Pons (tissue), 1 donor: ENCODE measurements around the gene ZNF804B.

Source experiments
- DNase-seq: peaks from one replicate; pipeline ENCODE4 v3.0.0-alpha.2; 2016; ENCODE audit warnings: low spot score

ZNF804B gene

DNA sequence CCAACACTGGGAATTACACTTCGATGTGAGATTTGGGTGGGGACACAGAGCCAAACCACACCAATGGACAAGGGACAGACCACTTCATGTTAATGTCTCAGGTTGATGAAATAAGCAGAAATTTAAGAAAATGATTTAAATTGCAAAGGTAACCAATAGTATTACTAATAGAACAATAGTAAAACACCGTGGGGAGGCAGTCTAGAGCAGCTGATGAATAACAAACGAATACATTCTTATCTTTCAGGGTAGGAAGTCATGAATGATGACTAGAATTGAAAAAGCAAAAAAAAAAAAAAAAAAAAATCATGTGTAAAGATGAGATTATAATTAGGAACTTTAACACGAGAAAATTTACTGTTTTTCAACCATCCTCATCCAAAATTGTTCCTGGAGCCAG, 207.9 kb downstream of the ZNF804B start:
- DNase-seq: no peak

DNA sequence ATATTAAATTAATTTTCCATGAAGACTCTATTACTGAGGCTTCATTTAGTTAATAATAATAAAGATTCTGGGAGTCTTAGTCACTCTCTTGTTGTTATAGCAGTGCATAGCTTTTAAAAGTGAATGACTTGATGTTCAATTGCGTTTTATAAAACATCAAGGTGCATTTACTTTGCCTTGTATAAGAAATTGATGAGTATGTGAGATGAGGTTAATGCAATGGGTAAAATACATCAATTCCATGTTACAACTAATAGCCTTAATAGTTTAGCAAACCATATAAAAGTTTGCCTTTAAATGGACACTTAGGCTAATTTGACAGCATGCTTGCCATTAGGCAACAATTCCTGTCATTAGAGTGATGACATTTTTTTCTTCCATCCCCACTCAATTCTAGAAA, 209.7 kb downstream of the ZNF804B start:
- no peak for DNase-seq

DNA sequence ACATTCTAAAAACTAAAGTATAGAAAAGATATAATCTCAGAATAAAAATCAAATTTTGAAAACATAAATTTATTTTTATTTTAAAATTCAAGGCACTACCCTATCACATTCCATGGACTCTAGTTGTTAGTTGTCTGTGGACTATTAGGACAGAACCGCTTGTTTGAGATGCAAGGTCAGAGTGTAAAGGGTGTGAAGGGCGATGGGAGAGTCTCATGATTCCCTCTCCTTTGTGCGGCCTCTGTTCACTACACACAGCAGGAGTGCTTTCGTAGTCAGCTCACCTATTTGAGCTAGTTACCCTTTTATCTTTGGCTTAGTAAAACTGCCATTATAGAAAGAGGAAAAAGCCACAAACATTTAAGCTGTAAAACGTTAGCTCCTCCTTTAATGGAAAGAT, 225.8 kb downstream of the ZNF804B start:
- no peak for DNase-seq

DNA sequence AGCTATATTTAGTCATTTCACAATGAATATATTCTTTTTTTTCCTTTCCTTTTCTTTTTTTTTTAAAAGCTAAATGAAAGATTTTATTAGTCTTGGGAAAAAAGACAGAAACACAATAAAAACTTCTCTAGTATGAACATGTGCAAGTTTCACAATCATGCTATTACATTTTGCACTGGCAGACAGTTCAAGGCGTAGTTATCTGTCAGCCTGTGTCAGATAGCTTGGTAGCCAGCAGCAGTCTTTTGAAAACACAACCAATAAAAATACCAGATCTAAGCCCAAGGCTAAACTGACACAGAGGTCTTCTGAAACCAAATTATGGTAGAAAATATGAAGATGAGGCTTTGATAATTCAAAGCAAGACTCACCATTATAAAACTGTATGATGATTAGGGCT, 241.8 kb downstream of the ZNF804B start:
- DNase-seq: no peak

DNA sequence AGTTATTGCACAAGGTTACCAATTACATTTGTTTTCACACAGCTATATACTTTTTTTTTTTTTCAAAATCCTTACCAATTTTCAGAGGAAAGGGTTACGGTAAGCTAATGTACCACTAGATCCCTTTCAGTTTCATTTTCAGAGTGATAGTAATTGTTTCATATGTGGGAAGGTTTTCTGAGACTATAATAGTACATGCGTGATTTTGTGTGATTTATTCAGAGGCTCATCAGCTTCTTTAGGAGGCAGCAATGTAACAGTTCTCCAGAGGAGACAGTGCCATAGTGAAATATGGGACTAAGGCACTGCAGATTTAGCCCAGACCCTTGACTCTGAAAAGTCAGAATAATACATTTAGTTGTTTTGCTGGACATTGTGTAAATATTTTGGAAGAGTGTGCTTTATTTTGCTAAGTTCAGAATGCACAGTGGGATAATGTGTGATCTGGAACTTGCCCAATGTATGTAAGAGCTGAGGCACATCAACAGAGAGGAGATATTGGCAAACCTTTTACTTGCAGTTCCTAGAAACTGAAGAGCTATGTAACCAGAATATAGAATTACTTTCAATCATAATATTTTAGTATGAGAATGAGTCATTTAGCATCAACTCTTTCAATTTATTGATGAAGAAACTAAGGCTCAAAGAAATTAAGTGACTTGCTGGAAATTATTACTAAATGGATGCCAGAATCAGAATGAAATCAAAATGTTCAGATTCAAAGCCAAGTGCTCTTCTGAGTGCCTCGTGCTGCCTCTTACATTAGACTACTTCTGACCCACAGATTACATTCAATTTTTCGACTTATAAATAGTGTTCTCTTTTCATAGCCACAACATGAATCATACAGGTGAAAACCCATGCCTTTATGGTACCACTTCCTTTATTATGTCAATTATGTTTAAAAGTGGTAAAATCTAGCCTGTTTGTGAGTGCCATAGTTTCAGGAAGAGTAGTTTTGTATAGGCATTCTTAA, 243.8 kb downstream of the ZNF804B start:
- DNase-seq: peak; percentile 12

DNA sequence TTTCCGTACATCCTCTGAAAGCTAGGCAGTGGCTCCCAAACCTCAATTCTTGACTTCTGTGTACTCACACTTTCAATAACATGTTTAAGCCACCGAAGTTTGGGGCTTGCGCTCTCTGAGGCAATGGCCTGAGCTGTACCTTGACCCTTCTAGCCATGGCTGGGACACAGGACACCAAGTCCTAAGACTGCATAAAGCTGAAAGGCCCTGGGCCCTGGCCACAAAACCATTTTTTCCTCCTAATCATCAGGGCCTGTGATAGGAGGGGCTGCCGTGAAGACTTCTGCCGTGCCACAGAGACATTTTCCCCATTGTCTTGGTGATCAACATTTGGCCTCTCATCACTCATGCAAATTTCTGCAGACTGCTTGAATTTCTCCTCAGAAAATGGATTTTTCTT, 252.5 kb downstream of the ZNF804B start:
- no peak for DNase-seq

DNA sequence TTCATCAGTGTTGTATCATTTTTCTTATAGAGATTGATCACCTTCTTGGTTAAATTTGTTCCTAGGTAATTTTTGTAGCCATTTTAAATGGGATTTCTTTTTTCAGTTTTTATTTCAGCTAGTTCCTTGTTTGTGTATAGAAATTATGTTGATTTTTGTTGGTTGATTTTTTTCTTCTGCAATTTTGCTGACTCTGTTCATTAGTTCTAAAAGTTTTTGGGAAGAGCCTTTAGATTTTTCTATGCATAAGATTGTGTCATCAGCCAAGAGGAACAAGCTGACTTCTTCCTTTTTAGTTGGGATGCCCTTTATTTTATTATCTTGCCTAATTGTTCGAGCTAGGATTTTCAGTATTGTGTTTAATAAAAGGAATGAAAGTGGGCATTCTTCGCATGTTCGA, 258.2 kb downstream of the ZNF804B start:
- no peak for DNase-seq

DNA sequence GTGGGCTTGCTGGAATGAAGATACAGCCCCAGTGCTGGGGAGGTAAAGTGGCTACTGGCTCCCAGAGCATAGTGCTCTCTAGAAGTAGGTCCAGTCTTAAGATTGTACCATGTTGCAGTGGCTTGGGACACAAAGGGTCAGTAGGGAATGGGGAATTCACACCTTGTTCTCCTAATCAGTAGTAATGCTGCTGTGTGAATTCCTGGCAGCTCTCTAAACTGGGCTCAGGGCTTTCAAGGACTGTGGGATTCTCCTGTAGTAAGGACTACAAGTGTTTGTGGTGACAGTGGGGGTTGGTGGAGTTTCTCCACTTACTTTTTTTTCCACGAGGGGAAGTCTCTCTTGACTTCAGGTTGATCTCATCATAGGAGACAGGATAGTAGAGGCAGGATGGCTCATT, 262.2 kb downstream of the ZNF804B start:
- DNase-seq: no peak

DNA sequence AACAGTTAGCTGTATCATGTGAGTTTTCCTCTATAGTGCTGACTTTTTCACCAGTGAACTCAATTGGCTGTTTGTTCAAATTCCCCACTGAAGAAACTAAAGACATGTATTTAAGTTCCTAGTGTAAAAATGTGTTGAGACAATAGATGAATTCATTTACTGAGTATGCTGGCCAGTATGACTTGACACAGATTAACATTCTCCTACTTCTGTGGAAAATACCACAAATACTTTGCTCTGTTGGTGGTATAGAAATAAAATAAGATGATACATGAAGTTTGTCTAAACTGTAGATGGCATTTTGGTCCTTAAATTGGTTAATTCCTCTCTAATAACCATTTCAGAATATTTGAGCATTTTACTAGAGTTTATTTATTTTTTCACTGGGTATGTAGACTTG, 263.7 kb downstream of the ZNF804B start:
- no peak for DNase-seq

DNA sequence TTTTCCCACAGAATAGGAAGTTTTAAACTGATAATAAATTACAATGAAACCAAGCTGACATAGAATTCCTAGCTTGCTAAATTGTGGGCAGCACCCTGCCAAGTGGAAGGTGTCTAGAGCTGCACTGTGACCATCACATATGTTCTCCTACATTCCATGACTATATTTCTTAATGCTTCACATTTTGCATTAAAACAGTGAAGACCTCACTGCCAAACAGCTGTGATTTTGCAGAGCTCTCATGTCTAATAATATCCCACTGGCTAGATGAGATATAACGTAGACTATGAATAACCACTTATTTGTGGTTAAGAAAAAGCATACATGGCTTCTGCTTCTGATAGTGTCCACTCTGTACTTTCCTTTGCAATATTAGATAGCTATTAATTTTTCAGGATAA, 264.4 kb downstream of the ZNF804B start:
- no peak for DNase-seq

DNA sequence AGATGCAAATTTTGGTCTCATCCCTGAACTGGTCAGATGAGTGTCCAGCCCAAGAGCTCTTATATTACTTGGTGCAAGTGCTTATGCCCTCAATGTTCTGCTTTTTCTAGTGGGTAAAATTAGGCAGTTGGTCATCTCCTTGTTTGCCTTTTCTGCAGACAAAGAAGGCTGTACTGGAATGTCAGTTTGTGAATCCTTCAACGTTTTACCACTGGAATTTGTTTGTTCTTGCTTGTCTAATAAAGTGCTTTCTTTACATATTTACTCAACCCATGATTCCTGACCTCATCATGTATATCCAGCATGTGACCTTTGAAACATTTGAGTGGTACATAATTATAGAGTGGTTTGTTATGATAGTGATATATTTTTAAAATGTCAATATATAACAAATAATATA, 268.3 kb downstream of the ZNF804B start:
- no peak for DNase-seq

DNA sequence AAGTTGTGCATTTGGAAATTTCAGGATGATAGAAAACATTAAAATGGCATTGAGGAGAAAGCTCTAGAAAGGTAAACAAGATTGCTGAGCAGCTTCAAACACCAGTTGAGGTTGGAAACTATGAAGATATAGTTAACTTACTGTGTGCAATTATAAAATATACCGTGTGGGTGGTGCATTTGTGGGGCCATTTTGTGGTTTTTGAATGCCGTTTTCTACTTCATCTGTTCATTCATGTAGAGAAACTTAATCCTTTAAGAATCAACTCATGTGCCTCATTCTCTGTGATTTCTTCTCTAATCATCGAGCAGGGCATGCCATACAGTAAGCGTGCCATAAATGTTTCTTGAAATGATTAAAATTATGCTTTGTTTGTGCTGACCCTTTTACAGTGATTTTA, 268.8 kb downstream of the ZNF804B start:
- DNase-seq: no peak

DNA sequence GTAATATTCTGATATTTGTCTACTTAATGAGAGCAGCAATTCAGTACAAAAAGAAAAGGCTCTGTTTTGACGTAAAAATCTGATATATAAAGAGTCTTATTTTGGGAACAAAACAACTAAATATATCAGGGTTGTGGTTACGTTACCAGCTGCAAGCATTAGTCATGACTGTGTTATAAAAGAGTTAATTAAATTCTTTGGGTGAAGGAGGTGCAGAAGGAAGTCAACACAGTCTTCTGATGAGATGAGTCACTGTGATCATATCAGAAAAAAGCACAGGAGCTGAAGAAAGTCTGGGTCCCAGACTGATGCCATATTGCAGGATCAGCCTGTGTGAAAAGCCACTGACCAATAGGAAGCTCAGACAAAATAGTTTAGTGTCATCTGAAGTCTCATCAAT, 270.4 kb downstream of the ZNF804B start:
- DNase-seq: no peak

DNA sequence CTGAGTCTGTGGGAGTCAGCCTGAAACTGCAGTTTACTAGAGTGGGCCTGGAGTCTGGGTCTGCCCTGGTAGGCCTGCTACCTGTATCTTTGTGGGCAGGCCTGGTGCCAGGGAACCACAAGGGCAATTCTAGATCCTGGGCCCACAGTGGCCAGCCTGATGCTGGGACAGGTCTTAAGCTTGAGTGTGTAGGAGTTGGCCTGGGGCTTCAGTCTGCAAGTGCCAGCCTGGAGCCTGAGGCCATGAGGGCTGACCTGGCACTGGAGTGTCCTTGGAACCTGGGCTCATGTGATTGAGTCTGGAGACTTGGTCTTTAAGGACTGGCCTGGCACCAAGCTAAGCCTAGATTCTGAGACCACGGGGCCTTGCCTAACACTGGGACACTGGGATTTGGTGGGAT, 281.7 kb downstream of the ZNF804B start:
- no peak for DNase-seq

DNA sequence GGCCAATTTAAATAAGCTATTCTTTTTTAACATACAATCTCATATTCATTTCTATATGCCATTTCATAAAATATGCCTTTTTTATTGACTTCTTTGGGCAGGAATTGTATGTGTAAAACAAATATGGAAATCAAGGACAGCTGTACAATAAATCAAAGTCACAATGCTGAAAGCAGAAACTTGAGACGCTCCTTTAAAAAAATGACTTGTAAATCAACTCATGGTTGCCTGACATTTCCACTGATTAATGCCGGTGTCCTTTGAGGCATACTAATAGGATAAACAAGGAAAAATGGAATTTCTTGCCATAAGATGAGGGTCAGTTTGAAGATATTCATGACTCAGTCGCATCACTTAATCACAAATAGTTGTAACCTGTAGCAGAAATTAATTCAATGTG, 283.4 kb downstream of the ZNF804B start:
- DNase-seq: no peak

DNA sequence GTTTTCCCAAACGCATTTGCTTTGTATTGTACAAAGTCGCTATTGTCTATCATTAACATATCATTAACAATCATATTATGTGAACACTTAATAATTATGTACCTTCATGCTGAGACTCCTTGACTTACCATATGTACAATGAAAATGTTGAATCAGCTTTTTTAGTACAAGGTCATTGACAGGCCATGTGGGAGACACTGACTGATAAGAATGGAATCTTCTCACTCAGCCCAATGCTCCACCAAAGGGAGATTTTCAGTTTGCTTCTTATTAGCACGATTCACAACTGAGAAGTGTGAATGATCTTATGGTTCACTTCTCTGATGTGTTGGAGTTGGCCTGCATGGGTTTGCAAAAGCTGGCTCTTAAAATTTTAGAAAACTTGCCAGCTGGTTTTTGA, 289.5 kb downstream of the ZNF804B start:
- DNase-seq: no peak

DNA sequence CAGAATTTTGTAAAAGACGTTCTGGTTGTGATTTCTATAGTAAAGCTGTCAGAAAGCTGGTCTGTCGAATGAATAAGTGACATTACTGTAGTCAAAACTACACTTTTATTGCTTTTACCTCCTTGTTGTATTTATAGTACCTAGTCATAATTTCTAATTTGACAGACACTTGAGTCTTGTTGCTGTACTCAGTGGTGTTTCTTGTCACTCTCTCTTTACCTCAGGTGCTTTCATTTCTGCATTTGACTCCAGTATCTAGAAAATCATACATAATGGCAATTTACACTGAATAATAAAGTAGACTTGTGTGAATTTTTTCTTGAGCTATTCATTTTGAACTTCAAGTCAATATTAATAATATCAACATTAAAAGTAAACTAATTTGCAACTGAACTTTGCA, 293.6 kb downstream of the ZNF804B start:
- DNase-seq: no peak

DNA sequence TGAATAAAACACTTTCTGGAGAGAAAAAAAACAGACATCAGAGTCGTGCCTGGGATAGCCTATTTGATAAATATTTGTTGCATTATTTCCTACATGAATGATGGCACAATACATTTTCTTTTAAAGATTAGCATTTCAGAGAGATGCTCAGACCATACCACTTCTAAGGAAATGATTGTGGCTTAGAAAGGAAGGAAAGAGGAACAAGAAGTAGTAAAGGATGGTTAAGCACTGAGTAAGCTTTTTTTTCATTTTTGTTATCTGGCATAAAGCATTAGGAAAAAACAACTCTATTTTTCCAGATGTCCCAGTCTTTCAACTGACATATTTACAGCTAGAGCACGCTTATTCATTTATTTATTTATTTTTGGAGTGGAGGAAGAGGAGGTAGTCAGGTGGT, 294.9 kb downstream of the ZNF804B start:
- no peak for DNase-seq

DNA sequence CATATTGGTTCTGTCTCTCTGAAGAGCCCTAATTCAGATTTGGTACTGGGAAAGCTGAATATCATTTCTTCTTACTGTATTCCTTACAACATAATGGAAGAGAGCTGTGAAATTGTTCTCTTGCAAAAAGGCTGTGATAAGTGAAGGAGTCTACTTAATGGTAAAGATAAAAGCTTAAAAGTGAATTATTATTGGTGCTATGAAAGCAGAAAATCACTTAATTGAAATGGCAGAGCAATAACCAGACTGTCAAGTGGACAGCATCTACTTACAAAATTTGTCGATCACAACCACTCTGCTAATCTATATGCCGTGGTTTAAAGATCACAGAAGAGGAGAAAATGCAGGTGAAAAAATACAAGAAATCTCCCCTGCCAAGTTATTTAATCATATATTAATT, 300.7 kb downstream of the ZNF804B start:
- no peak for DNase-seq

DNA sequence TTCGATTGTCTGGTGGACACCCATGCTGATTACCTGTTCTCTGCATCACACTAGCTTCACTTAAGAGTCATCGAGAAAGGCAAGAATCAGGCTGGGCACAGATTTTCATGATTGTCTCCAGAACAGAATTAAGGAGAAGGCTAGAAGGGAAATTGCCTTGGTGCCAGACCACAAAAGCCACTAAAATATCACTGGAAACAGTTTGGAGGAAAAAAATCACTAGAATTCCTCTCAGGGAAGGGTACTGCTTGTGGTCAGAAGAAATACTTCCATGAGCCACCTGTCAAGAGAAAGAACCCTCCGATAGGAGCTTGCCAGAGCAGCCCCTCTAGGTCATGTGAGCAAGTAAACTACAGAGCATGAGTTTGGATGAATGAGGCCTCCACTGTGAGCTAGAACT, 305.3 kb downstream of the ZNF804B start:
- DNase-seq: no peak

DNA sequence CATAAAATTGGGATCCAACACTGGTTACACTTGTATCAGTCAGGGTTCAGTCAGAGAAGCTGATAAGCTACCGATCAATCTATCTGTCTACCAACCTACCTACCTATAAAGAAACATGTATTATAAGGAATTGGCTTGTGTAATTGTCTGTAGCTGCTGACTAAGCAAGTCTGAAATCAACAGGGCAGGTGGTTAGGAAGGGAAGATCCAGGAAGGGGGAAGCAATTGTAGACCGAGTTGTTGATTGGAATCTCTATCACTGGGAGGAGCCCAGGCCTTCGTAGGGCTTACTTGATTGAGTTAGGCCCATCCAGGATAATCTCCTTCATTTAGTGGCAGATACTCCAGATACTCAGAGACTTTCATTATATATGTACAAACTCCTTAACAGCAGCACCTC, 307.5 kb downstream of the ZNF804B start:
- DNase-seq: no peak

DNA sequence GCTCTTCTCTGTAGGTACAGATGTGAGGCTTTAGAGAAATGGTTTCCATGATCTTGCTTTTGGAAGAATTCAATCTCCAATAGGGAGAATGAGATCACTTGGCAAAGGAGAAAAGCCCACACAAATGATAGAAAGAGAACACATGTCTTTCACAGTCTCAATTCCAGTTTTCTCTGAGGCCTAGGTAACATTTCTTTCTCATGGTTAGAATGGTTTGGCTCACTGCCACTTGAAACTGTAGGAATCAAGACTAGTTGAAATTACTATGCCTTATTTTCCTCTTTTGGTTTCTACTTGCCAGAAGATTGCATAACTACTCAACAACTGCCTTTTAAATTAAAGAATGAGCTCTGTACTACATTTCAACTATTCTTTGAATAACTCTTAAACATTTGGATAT, 312.6 kb downstream of the ZNF804B start:
- DNase-seq: no peak

DNA sequence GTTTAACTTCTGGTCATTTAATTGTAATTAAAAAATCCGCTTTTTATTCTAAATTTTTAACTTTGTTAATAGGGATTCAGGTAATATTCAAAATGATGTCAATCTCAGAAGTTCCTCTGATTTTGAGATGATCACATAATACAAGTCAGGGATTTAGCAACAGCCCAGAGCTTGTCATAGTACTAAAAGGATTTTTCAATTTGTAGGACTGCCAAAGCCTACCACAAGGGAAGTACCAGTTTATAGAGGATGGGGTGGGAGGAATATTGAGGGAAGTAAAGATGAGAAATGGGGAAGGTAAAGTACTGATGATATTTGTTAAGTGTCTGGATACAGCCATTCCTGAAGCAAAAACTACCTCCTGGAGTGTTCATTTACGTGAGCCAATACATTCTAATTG, 314.3 kb downstream of the ZNF804B start:
- DNase-seq: no peak

DNA sequence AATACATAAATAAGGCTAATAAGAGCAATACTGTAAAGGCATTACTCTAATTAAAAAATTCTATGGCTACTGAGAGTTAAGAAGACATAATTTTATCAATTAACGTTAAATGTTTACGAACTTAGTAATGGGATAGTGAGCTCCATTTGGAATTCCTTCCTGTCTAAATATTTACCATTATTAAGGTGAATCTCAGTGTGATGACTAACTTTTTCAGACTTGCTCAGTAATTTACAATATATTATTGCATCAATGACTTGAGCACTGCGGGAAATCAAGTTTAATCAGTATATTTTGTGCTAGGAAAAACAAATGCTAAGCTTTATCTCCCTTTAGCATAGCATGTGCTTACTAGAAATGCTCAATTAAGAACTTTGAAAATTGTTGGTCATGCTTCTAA, 318.5 kb downstream of the ZNF804B start:
- no peak for DNase-seq
